GM12873 (cell line): ENCODE data around the gene RPL12.

ENCODE experiments used
- CTCF ChIP-seq: IDR thresholded peaks from 2 replicates; pipeline ENCODE4 v1.5.1; 2012; ENCODE audit warnings: low read depth, mild to moderate bottlenecking, moderate library complexity, low read length, control low read depth; ENCODE audit not compliant: insufficient read depth; ENCODE audit errors: missing control alignments

Gene RPL12

GRCh38 chr9:127450830-127451607, at the start of gene RPL12, which contains the start of gene LRSAM1:
Gene RPL12 (minus strand): TSS chr9:127451406. CDS start chr9:127451317, 89 bp downstream.
Gene LRSAM1 (plus strand): TSS chr9:127451510. CDS start chr9:127454528, 3,018 bp downstream.
- TF ChIP-seq CTCF: peak; percentile 20

GRCh38 chr9:127500862-127501261, 49.7 kb upstream of the RPL12 start:
- TF ChIP-seq CTCF: no peak

GRCh38 chr9:127500399-127500798, 49.2 kb upstream of the RPL12 start:
- TF ChIP-seq CTCF: no peak

GRCh38 chr9:127498298-127498697, 47.1 kb upstream of the RPL12 start:
- no peak for TF ChIP-seq CTCF

GRCh38 chr9:127497656-127498290, 46.6 kb upstream of the RPL12 start:
- TF ChIP-seq CTCF: no peak

GRCh38 chr9:127496974-127497373, 45.8 kb upstream of the RPL12 start:
- no peak for TF ChIP-seq CTCF

- TF ChIP-seq CTCF: no peak
These were observed 44.8 kb upstream of the RPL12 start for GRCh38 chr9:127495884-127496555.
